Eye (tissue), 1 donor: ENCODE measurements around the gene CAMSAP2.
A peak's percentile ranks its signal among the peaks of the same experiment; 100 is the strongest.
"Not testable (repeated sequence)": the region's sequence is repeated elsewhere in the genome, so short reads cannot be mapped to it uniquely, and the experiment has no call there.

ENCODE experiments used
- DNase-seq: peaks from one replicate; pipeline ENCODE4 v3.0.0-alpha.2; 2015

The CAMSAP2 gene

GRCh38 chr1:200738949-200739651, 407 bp downstream of the CAMSAP2 start:
- peak; percentile 94 for DNase-seq

GRCh38 chr1:200739702-200740570, 1.2 kb downstream of the CAMSAP2 start:
- DNase-seq = peak; percentile 78

- peak; percentile 35 for DNase-seq
These were observed 2.0 kb downstream of the CAMSAP2 start for GRCh38 chr1:200740571-200741208.

GRCh38 chr1:200741551-200742207, 3.0 kb downstream of the CAMSAP2 start:
- DNase-seq = peak; percentile 22

GRCh38 chr1:200744143-200744542, 5.5 kb downstream of the CAMSAP2 start:
- no peak for DNase-seq

- no peak for DNase-seq
These were observed 10.4 kb downstream of the CAMSAP2 start for GRCh38 chr1:200749090-200749489.

GRCh38 chr1:200750749-200751148, 12.1 kb downstream of the CAMSAP2 start:
- DNase-seq = not testable (repeated sequence)

GRCh38 chr1:200751717-200752116, 13.0 kb downstream of the CAMSAP2 start:
- DNase-seq = no peak

- DNase-seq = no peak
These were observed 15.0 kb downstream of the CAMSAP2 start for GRCh38 chr1:200753650-200754198.

- DNase-seq = no peak
These were observed 16.8 kb downstream of the CAMSAP2 start for GRCh38 chr1:200755456-200755855.

- no peak for DNase-seq
These were observed 23.4 kb downstream of the CAMSAP2 start for GRCh38 chr1:200762089-200762488.

- DNase-seq = no peak
These were observed 28.6 kb downstream of the CAMSAP2 start for GRCh38 chr1:200767321-200767720.

- DNase-seq = no peak
These were observed 33.2 kb downstream of the CAMSAP2 start for GRCh38 chr1:200771625-200772555.

- no peak for DNase-seq
These were observed 35.6 kb downstream of the CAMSAP2 start for GRCh38 chr1:200774311-200774710.

- no peak for DNase-seq
These were observed 36.2 kb downstream of the CAMSAP2 start for GRCh38 chr1:200774735-200775444.

GRCh38 chr1:200775850-200776249, 37.2 kb downstream of the CAMSAP2 start:
- no peak for DNase-seq

GRCh38 chr1:200776949-200777348, 38.3 kb downstream of the CAMSAP2 start:
- DNase-seq = no peak

GRCh38 chr1:200778766-200779165, 40.1 kb downstream of the CAMSAP2 start:
- no peak for DNase-seq

GRCh38 chr1:200779326-200779725, 40.6 kb downstream of the CAMSAP2 start:
- no peak for DNase-seq

GRCh38 chr1:200780545-200781369, 42.1 kb downstream of the CAMSAP2 start:
- DNase-seq = peak; percentile 60
